Kidney glomerular epithelial cell (primary cell): ENCODE results near the gene MSH3.
A peak's percentile ranks its signal among the peaks of the same experiment; 100 is the strongest.
"Not testable (repeated sequence)": the region's sequence is repeated elsewhere in the genome, so short reads cannot be mapped to it uniquely, and the experiment has no call there.

ENCODE experiments used
- DNase-seq: peaks from one replicate; lab custom pipeline; 2025; lab: John Stamatoyannopoulos, UW

MSH3 gene

GRCh38 chr5:80852331-80853245, 198.1 kb downstream of the MSH3 start:
- no peak for DNase-seq

GRCh38 chr5:80853413-80853812, 199.0 kb downstream of the MSH3 start:
- no peak for DNase-seq

GRCh38 chr5:80854583-80854982, 200.1 kb downstream of the MSH3 start:
- DNase-seq = no peak

- no peak for DNase-seq
These were observed 206.6 kb downstream of the MSH3 start for GRCh38 chr5:80860924-80861613.

- no peak for DNase-seq
These were observed 209.3 kb downstream of the MSH3 start for GRCh38 chr5:80863708-80864107.

GRCh38 chr5:80864109-80864508, 209.7 kb downstream of the MSH3 start:
- DNase-seq = no peak

GRCh38 chr5:80864706-80865435, 210.4 kb downstream of the MSH3 start:
- DNase-seq = no peak

GRCh38 chr5:80865551-80865950, 211.1 kb downstream of the MSH3 start:
- no peak for DNase-seq

- no peak for DNase-seq
These were observed 211.9 kb downstream of the MSH3 start for GRCh38 chr5:80866371-80866770.

GRCh38 chr5:80867233-80867632, 212.8 kb downstream of the MSH3 start:
- no peak for DNase-seq

- no peak for DNase-seq
These were observed 216.0 kb downstream of the MSH3 start for GRCh38 chr5:80870442-80870841.

- peak; percentile 25 for DNase-seq
These were observed 217.1 kb downstream of the MSH3 start for GRCh38 chr5:80871541-80871961.

GRCh38 chr5:80874162-80874561, 219.7 kb downstream of the MSH3 start:
- DNase-seq = no peak

GRCh38 chr5:80877592-80877991, 223.1 kb downstream of the MSH3 start:
- DNase-seq = no peak

GRCh38 chr5:80881726-80882125, 227.3 kb downstream of the MSH3 start:
- DNase-seq = no peak

- DNase-seq = not testable (repeated sequence)
These were observed 228.9 kb downstream of the MSH3 start for GRCh38 chr5:80883390-80883789.

GRCh38 chr5:80884086-80884813, 229.8 kb downstream of the MSH3 start:
- DNase-seq = no peak

GRCh38 chr5:80884929-80885328, 230.5 kb downstream of the MSH3 start:
- no peak for DNase-seq

GRCh38 chr5:80885396-80886000, 231.0 kb downstream of the MSH3 start:
- DNase-seq = no peak

- no peak for DNase-seq
These were observed 239.6 kb downstream of the MSH3 start for GRCh38 chr5:80894083-80894482.

GRCh38 chr5:80895523-80895922, 241.1 kb downstream of the MSH3 start:
- no peak for DNase-seq
